Endothelial cell (in vitro differentiated cells): ENCODE data around the gene VAV2. TPM values are rescaled to one million over a fixed set of nuclear protein-coding genes. Genes with fewer than 3 reads are reported as not detected.

ENCODE experiments used
- DNase-seq: peaks from one replicate; pipeline ENCODE4 v3.0.0; 2021; ENCODE audit warnings: low spot score
- H3K27ac Mint-ChIP-seq: one replicate; pipeline ENCODE4 v1.8.0; 2021; ENCODE audit warnings: mixed read lengths, inconsistent platforms; ENCODE audit not compliant: unreplicated experiment
- H3K27me3 Mint-ChIP-seq: one replicate; pipeline ENCODE4 v1.8.0; 2021; ENCODE audit warnings: mild to moderate bottlenecking, moderate library complexity, mixed read lengths, inconsistent platforms; ENCODE audit not compliant: unreplicated experiment
- H3K36me3 Mint-ChIP-seq: one replicate; pipeline ENCODE4 v1.8.0; 2021; ENCODE audit warnings: mild to moderate bottlenecking, low read depth, mixed read lengths, inconsistent platforms; ENCODE audit not compliant: unreplicated experiment
- H3K4me1 Mint-ChIP-seq: one replicate; pipeline ENCODE4 v1.8.0; 2021; ENCODE audit warnings: mild to moderate bottlenecking, mixed read lengths, inconsistent platforms; ENCODE audit not compliant: unreplicated experiment
- H3K4me3 Mint-ChIP-seq: one replicate; pipeline ENCODE4 v1.8.0; 2021; ENCODE audit warnings: mild to moderate bottlenecking, mixed read lengths, inconsistent platforms; ENCODE audit not compliant: unreplicated experiment
- H3K9me3 Mint-ChIP-seq: one replicate; pipeline ENCODE4 v1.8.0; 2021; ENCODE audit warnings: mixed read lengths, inconsistent platforms; ENCODE audit not compliant: unreplicated experiment
- CTCF ChIP-seq: fragments of 200-600 bp; sonication (generic); IDR thresholded peaks from one replicate; pipeline ENCODE4 v1.5.0; 2021; ENCODE audit warnings: antibody characterized with exemption; ENCODE audit not compliant: unreplicated experiment
- total RNA-seq: library from RNA; stranded (reverse); fragmentation: NEBNext Ultra II Directional; extraction: Animal tissue kit (Norgen Biotek cat#: 25700); gene quantifications from one replicate; pipeline ENCODE4 v1.2.1, GENCODE V29; 2021; ENCODE audit not compliant: unreplicated experiment

The VAV2 gene
- total RNA-seq, 1 donor from 2014 or later, result 27.2 TPM

- TF ChIP-seq CTCF, result no peak
- DNase-seq, result no peak
- Mint-ChIP-seq H3K4me3 (peak overlapping the region; percentile 63), H3K27ac (peak overlapping the region; percentile 5), H3K9me3 (no peaks in the 10 kb centered on the region), H3K27me3 (peaks cover 3% of the 10 kb centered on the region), H3K36me3 (peaks cover 4% of the 10 kb centered on the region), H3K4me1 (no peaks in the 10 kb centered on the region)
Observed at GRCh38 chr9:134024214-134024792, 32.2 kb upstream of the VAV2 start.

GRCh38 chr9:134014946-134015345, 22.8 kb upstream of the VAV2 start:
- peaks cover 18% of the 10 kb centered on the region for H3K9me3 Mint-ChIP-seq
- H3K4me1 Mint-ChIP-seq, result no peaks in the 10 kb centered on the region
- TF ChIP-seq CTCF, result no peak
- no peak for DNase-seq
- no peak overlapping the region for H3K27ac Mint-ChIP-seq
- H3K36me3 Mint-ChIP-seq, result peaks cover 9% of the 10 kb centered on the region
- H3K27me3 Mint-ChIP-seq, result peaks cover 4% of the 10 kb centered on the region
- no peak overlapping the region for H3K4me3 Mint-ChIP-seq

- H3K27me3 Mint-ChIP-seq, result peaks cover 8% of the 10 kb centered on the region
- no peak overlapping the region for H3K27ac Mint-ChIP-seq
- no peaks in the 10 kb centered on the region for H3K4me1 Mint-ChIP-seq
- DNase-seq, result no peak
- peaks cover 18% of the 10 kb centered on the region for H3K9me3 Mint-ChIP-seq
- TF ChIP-seq CTCF, result no peak
- peaks cover 9% of the 10 kb centered on the region for H3K36me3 Mint-ChIP-seq
- no peak overlapping the region for H3K4me3 Mint-ChIP-seq
Observed at GRCh38 chr9:134011401-134011800, 19.3 kb upstream of the VAV2 start.

- H3K27ac Mint-ChIP-seq, result no peak overlapping the region
- H3K4me1 Mint-ChIP-seq, result no peaks in the 10 kb centered on the region
- H3K9me3 Mint-ChIP-seq, result peaks cover 18% of the 10 kb centered on the region
- no peak for DNase-seq
- peaks cover 8% of the 10 kb centered on the region for H3K27me3 Mint-ChIP-seq
- no peak for TF ChIP-seq CTCF
- H3K4me3 Mint-ChIP-seq, result no peak overlapping the region
- peaks cover 9% of the 10 kb centered on the region for H3K36me3 Mint-ChIP-seq
Observed at GRCh38 chr9:134010310-134011173, 18.4 kb upstream of the VAV2 start.

- no peak overlapping the region for H3K27ac Mint-ChIP-seq
- no peak overlapping the region for H3K4me3 Mint-ChIP-seq
- DNase-seq, result no peak
- H3K27me3 Mint-ChIP-seq, result peaks cover 10% of the 10 kb centered on the region
- no peak for TF ChIP-seq CTCF
- H3K4me1 Mint-ChIP-seq, result no peaks in the 10 kb centered on the region
- peaks cover 8% of the 10 kb centered on the region for H3K9me3 Mint-ChIP-seq
- H3K36me3 Mint-ChIP-seq, result no peaks in the 10 kb centered on the region
Observed at GRCh38 chr9:134007571-134007970, 15.4 kb upstream of the VAV2 start.
